ENCODE results near the gene HSPB2.

HSPB2 gene

GRCh38 chr11:111939836-111940604 lies 27.5 kb downstream of the HSPB2 start:
- DNase-seq = no peak

- DNase-seq = no peak
These were observed 29.4 kb downstream of the HSPB2 start for GRCh38 chr11:111941963-111942362.

GRCh38 chr11:111942829-111943228 lies 30.3 kb downstream of the HSPB2 start:
- DNase-seq = peak in 2 of 4 experiments; percentile 31 to 37

- DNase-seq = peak in 3 of 4 experiments; percentile 16 to 34 (median 21)
These were observed 31.6 kb downstream of the HSPB2 start for GRCh38 chr11:111944139-111944538.

- peak in 1 of 4 experiments; percentile 58 for DNase-seq
These were observed 32.1 kb downstream of the HSPB2 start for GRCh38 chr11:111944651-111945051.

GRCh38 chr11:111945198-111945597 lies 32.7 kb downstream of the HSPB2 start:
- DNase-seq = no peak

GRCh38 chr11:111946499-111946898 lies 34.0 kb downstream of the HSPB2 start:
- DNase-seq = no peak

GRCh38 chr11:111947143-111947542 lies 34.6 kb downstream of the HSPB2 start:
- no peak for DNase-seq

GRCh38 chr11:111949519-111950426 lies 37.2 kb downstream of the HSPB2 start:
- DNase-seq = peak in 3 of 4 experiments; percentile 36 to 52 (median 51)

- DNase-seq = no peak
These were observed 39.0 kb downstream of the HSPB2 start for GRCh38 chr11:111951565-111951964.

GRCh38 chr11:111954154-111954553 lies 41.6 kb downstream of the HSPB2 start:
- no peak for DNase-seq

GRCh38 chr11:111957663-111958444 lies 45.3 kb downstream of the HSPB2 start:
- DNase-seq = no peak

- DNase-seq = no peak
These were observed 48.4 kb downstream of the HSPB2 start for GRCh38 chr11:111960916-111961315.

- no peak for DNase-seq
These were observed 49.1 kb downstream of the HSPB2 start for GRCh38 chr11:111961389-111962300.
